Measurements from ENCODE around the gene PKP1.

DNA sequence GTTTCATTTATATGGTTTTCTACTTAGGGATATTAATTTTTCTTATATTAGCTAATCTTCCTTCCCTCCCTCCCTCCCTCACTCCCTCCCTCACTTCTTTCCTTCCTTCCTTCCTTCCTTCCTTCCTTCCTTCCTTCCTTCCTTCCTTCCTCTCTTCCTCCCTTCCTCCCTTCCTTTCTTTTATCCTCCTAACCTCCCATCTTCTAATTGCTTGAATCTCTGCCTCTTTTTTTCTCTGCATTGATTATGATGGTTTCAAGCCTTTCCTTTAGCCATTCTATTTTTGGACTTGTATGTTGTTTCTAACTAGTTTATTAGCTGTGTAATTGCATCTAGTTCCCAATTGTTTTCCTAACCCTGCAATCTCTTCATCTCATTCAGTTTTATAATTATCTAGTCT lies 17.0 kb upstream of the PKP1 start:
- TF ChIP-seq, protein P1, sequence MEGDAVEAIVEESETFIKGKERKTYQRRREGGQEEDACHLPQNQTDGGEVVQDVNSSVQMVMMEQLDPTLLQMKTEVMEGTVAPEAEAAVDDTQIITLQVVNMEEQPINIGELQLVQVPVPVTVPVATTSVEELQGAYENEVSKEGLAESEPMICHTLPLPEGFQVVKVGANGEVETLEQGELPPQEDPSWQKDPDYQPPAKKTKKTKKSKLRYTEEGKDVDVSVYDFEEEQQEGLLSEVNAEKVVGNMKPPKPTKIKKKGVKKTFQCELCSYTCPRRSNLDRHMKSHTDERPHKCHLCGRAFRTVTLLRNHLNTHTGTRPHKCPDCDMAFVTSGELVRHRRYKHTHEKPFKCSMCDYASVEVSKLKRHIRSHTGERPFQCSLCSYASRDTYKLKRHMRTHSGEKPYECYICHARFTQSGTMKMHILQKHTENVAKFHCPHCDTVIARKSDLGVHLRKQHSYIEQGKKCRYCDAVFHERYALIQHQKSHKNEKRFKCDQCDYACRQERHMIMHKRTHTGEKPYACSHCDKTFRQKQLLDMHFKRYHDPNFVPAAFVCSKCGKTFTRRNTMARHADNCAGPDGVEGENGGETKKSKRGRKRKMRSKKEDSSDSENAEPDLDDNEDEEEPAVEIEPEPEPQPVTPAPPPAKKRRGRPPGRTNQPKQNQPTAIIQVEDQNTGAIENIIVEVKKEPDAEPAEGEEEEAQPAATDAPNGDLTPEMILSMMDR (IDR thresholded peaks at IDR 0.05) = no peak
- TF ChIP-seq POLR2A (IDR thresholded peaks at IDR 0.05) = no peak

Data from testis (tissue), 2 donors.